Suppressor macrophage treated with lipopolysaccharide for 1 hour (primary cell): ENCODE measurements around the gene C6orf136.

Source experiments
- DNase-seq, 3 donors: peaks; one replicate each; pipeline ENCODE4 v3.0.0-alpha.2; 2020 to 2022

Gene C6orf136

GRCh38 chr6:30687659-30688431 is 40.9 kb downstream of the C6orf136 start:
- DNase-seq: peak in 1 of 3 donors; percentile 38

DNA sequence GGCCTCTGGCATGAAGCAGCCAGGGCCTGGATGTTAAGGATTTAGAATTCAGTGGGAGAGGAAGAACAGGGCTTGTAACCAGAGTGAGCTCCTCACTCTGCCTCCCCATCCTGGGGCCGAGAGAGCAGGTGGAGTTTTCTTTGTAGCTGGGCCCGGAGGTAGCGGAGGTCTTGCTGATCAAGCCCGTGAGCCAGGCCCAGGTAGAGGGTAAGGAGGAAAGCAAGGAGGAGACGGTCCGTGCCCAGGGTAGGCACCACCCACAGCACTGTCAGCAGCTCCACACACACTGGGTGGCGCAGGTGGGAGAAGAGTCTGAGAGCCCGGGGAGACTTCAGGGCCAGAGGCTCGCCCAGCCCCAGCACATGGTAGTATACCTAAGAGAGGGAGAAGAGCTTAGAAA is 41.6 kb downstream of the C6orf136 start:
- DNase-seq: no peak

DNA sequence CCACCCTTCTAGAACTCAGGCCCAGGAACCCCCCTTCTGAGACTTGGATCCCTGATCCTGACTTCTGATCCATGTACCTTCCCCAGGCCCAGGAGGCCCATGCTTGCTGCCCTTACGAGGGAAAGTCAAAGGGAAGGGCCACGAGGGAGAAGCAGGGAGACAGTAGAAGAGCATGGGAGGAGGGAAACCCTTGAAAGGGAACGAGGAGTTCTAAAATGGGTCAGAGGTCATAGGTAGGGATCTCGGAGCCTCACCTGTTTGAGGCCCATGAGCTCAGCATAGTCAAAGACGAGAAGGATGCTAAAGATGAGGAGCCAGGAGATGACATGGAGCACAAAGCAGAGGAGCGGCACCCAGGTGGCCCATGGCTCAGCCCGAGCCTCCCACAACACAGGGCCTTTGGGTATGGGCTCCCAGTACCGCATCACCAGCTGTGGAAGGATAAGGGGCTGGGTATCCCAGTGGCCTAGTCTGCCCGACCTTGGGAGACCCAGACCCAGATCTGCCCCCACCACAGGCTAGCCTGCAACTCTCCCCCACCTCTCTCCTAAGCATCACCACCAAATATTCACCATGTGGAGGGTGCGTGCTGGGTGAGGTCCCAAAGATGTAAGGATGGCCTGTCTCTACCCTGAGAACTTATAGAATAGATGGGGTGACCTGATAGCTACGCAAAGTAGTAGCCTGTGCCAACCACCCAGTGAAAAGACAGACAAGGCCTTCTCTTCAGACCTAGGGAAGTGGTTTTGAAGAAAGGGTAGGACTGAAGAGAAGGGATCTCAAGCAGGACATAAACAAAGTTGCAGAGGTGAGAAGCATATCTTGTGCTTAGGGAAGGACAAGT is 42.3 kb downstream of the C6orf136 start:
- DNase-seq: no peak

DNA sequence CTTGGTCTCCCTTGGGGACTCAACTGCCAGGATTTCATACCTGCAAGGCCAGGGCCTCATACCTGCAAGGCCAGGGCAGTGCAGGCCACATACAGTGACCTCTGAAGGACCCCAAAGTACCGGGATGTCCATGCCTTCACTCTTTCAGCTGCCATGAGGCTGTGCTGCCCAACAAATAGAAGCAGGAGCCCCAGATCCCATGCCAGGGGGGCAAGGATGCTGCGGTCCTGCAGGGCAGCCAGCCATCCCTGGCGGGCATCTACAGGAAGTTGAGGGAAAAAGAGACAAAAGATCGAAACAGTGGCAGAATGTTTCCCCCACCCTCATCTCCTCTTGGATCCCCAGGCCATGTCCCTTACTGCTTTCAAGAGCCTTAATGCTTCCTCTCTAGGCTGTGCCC is 43.1 kb downstream of the C6orf136 start:
- DNase-seq: no peak

GRCh38 chr6:30690403-30691207 is 43.7 kb downstream of the C6orf136 start, which contains the start of gene NRM:
TSS of gene NRM (minus strand) at chr6:30690984. CDS start at chr6:30690974, 10 bp downstream.
- DNase-seq: peak; percentile 87 to 97 (median 93)

DNA sequence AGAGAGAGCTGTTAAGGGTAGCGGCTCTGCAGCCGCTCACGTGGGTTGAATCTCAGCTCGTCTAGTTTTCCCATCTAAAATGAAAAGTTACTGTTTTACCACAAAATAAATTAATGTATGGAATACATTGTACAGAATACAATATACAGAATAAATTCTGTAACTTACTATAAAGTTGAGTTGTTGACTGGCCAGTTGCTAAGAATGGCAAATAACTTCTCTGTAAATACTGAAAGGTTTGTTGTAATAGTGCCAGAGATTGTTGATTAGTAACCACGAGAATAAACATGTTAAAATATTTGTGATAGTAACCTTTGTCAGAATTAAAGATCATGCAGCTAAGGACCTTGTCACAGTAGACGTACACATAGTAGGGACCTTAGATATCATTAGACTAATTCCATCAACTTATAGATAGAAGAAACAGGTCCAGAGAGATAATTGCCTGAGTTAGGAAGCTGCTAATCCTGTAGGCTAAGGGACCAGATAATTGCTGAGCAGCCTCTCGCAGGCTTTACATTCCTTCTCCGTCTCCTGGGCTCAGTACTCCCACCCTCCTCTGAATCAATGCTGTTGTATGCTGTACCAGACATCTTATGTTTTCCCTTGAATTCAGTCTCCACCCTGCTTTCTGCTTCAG is 44.4 kb downstream of the C6orf136 start:
- DNase-seq: no peak

DNA sequence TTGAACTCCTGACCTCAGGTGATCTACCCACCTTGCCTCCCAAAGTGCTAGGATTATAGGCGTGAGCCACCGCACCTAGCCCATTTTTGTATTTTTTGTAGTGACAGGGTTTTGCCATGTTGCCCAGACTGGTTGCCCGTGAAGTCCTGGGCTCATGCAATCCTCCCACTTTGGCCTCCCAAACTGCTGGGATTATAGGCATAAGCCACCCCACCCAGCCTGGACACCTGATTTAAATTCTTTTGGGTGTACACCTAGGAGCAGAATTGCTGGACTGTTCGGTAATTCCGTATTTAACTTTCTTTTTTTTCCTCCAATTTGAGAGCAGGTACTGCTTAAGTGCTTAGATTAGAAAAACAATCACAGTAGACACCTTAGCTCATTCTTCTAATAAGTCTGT is 49.5 kb downstream of the C6orf136 start:
- no peak for DNase-seq

DNA sequence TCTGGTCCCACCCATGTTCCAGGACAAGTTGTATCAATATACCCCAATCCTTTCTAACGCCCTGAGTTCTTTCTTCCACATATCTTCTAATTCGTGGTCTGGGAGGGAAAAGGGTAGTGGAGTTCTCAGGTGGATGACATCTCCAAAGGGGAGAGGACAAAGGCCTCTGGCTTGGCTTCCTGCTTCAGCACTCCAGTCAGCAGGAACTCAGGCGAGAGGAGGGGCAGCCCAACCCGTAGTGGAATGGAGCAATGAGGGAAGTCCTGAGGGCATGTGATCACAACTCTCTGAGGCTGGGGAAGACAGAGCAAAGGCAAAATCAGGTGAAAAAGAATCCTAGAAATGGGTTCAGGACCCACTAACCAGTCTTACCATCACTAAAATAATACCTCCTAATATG is 53.4 kb downstream of the C6orf136 start:
- DNase-seq: peak; percentile 65 to 81 (median 77)
